AG04449 (cell line): ENCODE measurements around the gene SMCO3.

Experiments
- CTCF ChIA-PET: fragments of 350-600 bp; formaldehyde crosslinking; extraction: SDS; loops from one replicate; lab custom pipeline; 2021; ENCODE audit warnings: antibody characterized with exemption; lab: Yijun Ruan, JAX
- POLR2A ChIA-PET: fragments of 400-600, 350-600 bp; formaldehyde crosslinking; extraction: SDS; loops from one replicate; lab custom pipeline; 2020; ENCODE audit warnings: antibody characterized with exemption, inconsistent platforms; lab: Yijun Ruan, JAX
- DNase-seq: peaks from one replicate; pipeline ENCODE4 v3.0.0-alpha.2; 2010; ENCODE audit warnings: low read depth, low spot score
- H3K4me3 ChIP-seq: 2 replicates; pipeline ENCODE4 v1.5.1; 2011; ENCODE audit warnings: low read depth, mild to moderate bottlenecking, control low read depth, low read length
- CTCF ChIP-seq: IDR thresholded peaks from one replicate; pipeline ENCODE4 v1.5.1; 2011; ENCODE audit warnings: mild to moderate bottlenecking, moderate library complexity, low read length, control low read depth, inconsistent platforms; ENCODE audit not compliant: insufficient read depth; ENCODE audit errors: missing control alignments

SMCO3 gene

GRCh38 chr12:14844401-14844800, 30.4 kb upstream of the SMCO3 start:
- CTCF ChIA-PET: interaction anchor here (0.8 to 12.7 kb wide), 15 partner anchors 9 to 334 kb away, joined by 3 to 179 read pairs (median 4); a partner anchor contains a TSS
- TF ChIP-seq CTCF: no peak
- H3K4me3 ChIP-seq: no peak overlapping the region
- no peak for DNase-seq
- POLR2A ChIA-PET: no interaction called here

GRCh38 chr12:14843425-14843887, 29.5 kb upstream of the SMCO3 start, which contains the start of gene ART4:
Gene ART4, minus strand, starts transcription at chr12:14843526. Its CDS starts 413 bp downstream, at chr12:14843113.
- TF ChIP-seq CTCF: no peak
- POLR2A ChIA-PET: no interaction called here
- H3K4me3 ChIP-seq: no peak within 1 kb of the TSS
- CTCF ChIA-PET: interaction anchor here (1.3 to 12.7 kb wide), 5 partner anchors 15 to 378 kb away, joined by 3 to 179 read pairs (median 4); partner anchors contain the start of gene RERG
- DNase-seq: no peak

- no peak for DNase-seq
- H3K4me3 ChIP-seq: no peak overlapping the region
- CTCF ChIA-PET: interaction anchor here (1.6 to 12.7 kb wide), 2 partner anchors 151 to 379 kb away, joined by 5 to 179 read pairs; partner anchors contain the start of gene RERG
- TF ChIP-seq CTCF: no peak
- POLR2A ChIA-PET: interaction anchor here (1.1 kb wide), 1 partner anchor 72 kb away, joined by 3 read pairs; no protein-coding TSS in a partner anchor
These were observed 28.3 kb upstream of the SMCO3 start for GRCh38 chr12:14842315-14842714.

- no peak for DNase-seq
- CTCF ChIA-PET: interaction anchor here (12.7 kb wide), 1 partner anchor 151 kb away, joined by 179 read pairs; no protein-coding TSS in a partner anchor
- no peak overlapping the region for H3K4me3 ChIP-seq
- POLR2A ChIA-PET: interaction anchor here (1.1 kb wide), 1 partner anchor 72 kb away, joined by 3 read pairs; no protein-coding TSS in a partner anchor
- no peak for TF ChIP-seq CTCF
These were observed 27.8 kb upstream of the SMCO3 start for GRCh38 chr12:14841761-14842160.

- no peak for DNase-seq
- ChIA-PET POLR2A (no interaction called here), CTCF (interaction anchor here (1.3 to 1.5 kb wide), 2 partner anchors 155 to 381 kb away, joined by 4 to 5 read pairs; partner anchors contain the start of gene RERG)
- H3K4me3 ChIP-seq: no peak overlapping the region
- TF ChIP-seq CTCF: no peak
These were observed 26.6 kb upstream of the SMCO3 start for GRCh38 chr12:14840616-14841015.

- CTCF ChIA-PET: interaction anchor here (1.3 to 1.5 kb wide), 2 partner anchors 156 to 382 kb away, joined by 4 to 5 read pairs; partner anchors contain the start of gene RERG
- POLR2A ChIA-PET: no interaction called here
- no peak for TF ChIP-seq CTCF
- H3K4me3 ChIP-seq: no peak overlapping the region
- no peak for DNase-seq
These were observed 25.3 kb upstream of the SMCO3 start for GRCh38 chr12:14839262-14839661.
